ENCODE measurements around the gene SLC25A2.

SLC25A2 gene

DNA sequence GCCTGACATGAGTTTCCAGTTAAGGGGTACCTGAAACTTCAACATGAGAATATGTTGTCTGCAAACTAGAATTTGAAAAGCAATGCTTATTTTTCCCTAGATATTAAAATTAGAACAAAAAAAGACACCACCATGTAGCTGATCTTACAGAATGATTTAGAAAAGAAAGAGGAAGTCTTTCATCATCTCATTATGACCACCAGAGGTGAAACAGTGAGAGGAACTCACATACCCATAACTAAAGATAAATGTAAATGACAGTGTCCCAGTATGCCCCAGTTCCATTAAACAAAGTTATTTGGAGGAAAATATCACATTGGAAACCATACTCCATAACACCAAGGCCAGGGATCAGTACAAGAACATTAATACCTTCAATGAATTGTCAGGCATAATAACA is 9.9 kb upstream of the SLC25A2 start:
- DNase-seq = no peak

DNA sequence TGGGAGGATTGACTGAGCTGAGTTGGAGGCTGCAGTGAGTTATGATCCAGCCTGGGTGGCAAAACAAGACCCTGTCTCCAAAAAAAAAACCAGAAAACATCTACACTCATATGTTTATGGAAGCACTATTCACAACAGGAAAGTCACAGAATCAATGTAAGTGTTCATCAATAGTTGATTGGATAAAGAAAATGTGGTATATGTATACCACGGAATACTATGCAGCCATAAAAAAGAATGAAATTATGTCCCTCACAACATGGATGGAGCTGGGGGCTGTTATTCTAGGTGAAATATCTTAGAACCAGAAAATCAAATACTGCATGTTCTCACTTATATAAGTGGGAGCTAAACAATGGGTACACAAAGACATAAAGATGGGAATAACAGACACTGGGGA is 2.8 kb upstream of the SLC25A2 start:
- no peak for DNase-seq

- DNase-seq = no peak
These were observed 5.5 kb downstream of the SLC25A2 start for GRCh38 chr5:141298376-141298775.

DNA sequence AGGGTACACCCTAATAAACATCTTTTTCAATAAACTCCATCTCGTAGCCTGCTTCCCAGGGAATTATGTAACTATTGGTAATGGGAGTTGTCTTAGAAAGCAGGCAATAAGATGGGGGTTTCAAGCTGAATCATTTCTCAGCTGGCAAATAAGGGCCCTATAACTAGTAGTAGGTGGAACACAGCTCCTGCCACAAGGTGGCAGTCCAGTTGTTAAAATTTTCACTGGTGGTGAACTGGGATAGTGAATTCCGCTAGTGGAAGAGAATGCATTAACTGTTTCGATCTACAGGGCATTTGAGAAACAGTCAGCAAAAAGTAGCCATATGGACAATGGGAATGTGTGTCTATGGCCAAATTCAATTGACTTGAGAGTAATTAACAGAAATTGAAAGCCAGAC is 30.9 kb downstream of the SLC25A2 start:
- DNase-seq = no peak

DNA sequence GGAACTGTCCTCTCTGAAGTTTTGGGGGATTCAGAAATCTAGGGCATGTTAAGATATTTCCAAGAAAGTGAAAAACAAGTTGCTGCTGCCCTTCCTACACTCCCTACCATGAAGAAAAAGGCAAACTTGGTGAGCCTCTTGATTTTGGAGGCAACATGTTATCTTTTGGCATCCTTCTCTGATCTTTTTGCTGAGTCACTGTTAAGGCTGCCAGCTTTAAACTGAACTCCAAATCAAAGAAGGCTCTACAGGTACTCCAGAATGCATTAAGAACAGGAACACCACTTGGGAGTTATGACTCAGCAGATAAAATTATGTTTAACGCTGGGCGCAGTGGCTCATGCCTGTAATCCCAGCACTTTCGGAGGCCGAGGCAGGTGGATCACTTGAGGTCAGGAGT is 34.7 kb downstream of the SLC25A2 start:
- DNase-seq = no peak

DNA sequence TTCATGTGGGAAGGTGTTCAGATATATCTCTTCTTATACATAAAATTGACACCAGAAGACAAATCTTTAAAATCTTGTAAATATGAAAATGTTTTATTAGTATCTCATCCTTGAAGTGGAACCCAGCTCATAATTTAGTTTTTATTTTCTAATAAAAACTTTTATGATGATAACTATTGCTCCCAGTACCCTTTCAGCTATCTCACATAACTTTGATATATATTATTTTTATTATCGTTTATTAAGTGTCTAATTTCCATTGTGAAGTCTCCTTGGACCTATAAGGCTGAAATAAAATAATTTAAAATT is 42.7 kb downstream of the SLC25A2 start:
- DNase-seq = no peak

DNA sequence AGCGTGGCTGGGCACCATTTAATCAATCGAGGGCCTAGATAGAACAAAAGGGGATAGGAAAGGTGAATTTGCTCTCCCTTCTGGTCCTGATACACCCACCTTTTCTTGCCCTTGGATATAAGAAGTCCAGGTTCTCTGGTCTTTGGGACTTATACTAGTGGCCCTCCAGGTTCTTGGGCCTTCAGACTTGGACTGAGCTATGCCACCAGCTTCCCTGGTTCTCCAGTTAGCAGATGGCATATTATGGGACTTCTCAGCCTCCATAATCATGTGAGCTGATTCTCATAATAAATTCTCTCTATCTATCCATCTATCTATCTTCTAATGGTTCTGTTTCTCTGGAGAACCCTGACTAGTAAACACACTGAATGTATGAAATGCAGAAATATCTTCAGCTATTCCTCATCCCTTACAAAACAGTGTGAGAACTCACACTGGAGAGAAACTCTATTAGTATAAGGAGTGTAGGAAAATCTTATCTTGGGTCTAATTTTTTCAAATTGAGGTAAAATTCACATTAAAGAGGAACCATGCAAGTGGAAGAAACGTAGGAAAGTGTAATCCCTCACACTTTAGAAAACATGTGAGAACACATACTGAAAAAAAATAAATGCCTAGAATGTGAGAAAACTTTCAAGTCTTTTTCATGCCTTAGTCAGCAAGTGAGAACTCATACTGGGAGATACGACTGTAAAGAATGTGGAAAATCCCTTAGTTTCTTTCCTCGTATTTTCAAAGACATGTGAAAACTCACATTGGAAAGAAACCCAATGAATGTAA is 43.2 kb downstream of the SLC25A2 start:
- no peak for DNase-seq

DNA sequence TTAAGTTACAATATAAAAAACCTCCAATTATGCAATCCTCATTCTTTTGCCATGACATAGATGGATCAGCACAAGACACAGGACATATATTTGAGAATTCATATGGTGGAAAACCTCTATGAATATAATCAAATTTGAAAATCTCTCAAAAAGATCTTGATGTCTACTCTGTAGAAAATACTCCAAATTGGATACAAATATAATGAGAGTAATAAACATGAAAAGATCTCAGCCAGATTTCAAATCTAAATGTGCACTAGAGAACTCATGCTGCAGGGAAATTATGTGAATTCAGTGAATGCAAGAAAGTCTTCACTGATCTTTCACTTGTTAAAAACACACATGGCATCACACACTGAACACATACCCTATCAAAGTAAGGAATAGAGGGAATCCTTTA is 44.9 kb downstream of the SLC25A2 start:
- no peak for DNase-seq

GRCh38 chr5:141258464-141258863 is 45.4 kb downstream of the SLC25A2 start:
- no peak for DNase-seq

All from HCEC 1CT (cell line).